HepG2 (cell line): ENCODE data around the gene ETFA. TPM values are rescaled to one million over a fixed set of nuclear protein-coding genes. Genes with fewer than 3 reads are reported as not detected.

ENCODE experiments used
- ATAC-seq: fragments of 200-7000 bp; cut with Tn5 transposase; 3 replicates; pipeline ENCODE4 v1.9.1; 2020; ENCODE audit warnings: mild to moderate bottlenecking, moderate library complexity
- BruUV-seq: library from RNA; stranded (reverse); fragments of 400-500 nt; replicated peaks from 2 replicates; lab custom pipeline; 2021; lab: Mats Ljungman, UMichigan
- CTCF ChIA-PET: fragments of 300-600 bp; formaldehyde crosslinking; extraction: SDS; loops from one replicate; lab custom pipeline; 2021; ENCODE audit warnings: low total read pairs, inconsistent platforms, low intra/inter-chr PET ratio; lab: Yijun Ruan, JAX
- POLR2A ChIA-PET: fragments of 350-600 bp; sonication (Branson Sonifier 250); formaldehyde crosslinking; loops from one replicate; lab custom pipeline; 2020; ENCODE audit warnings: antibody characterized with exemption, inconsistent platforms; lab: Yijun Ruan, JAX
- DNase-seq: peaks from one replicate; pipeline ENCODE4 v3.0.0-alpha.2; 2015; ENCODE audit warnings: low spot score
- FAIRE-seq: peaks from 3 replicates; lab custom pipeline; 2011; peaks lifted over from hg19 to GRCh38; lab: Jason Lieb, UNC
- H2AFZ ChIP-seq: one replicate; pipeline ENCODE4 v1.6.1; 2011; ENCODE audit warnings: low read length, inconsistent platforms
- H3K27ac ChIP-seq: fragments of 300-600 bp; 3 replicates; pipeline ENCODE4 v1.8.0; 2011; ENCODE audit warnings: mixed run types, mild to moderate bottlenecking, mixed read lengths, low read length, inconsistent platforms; ENCODE audit not compliant: insufficient read depth; ENCODE audit errors: extremely low read length
- H3K27me3 ChIP-seq, 2 experiments: fragments of 200-600 bp in 1 of 2; 2 replicates in 1 of 2; 3 replicates in 1 of 2; pipeline versions ENCODE4 v1.6.0 to v1.8.0; 2011; ENCODE audit warnings: low read length in 2 of 2, mild to moderate bottlenecking in 2 of 2, moderate library complexity in 2 of 2, inconsistent platforms in 1 of 2; ENCODE audit not compliant: insufficient read depth in 2 of 2, control insufficient read depth in 1 of 2
- H3K36me3 ChIP-seq, 2 experiments: fragments of 200-600 bp in 1 of 2; replicated peaks in 1 of 2; 2 replicates in 1 of 2; 3 replicates in 1 of 2; pipeline versions ENCODE4 v1.5.1 to v1.8.0; 2011; ENCODE audit warnings: low read length in 2 of 2, inconsistent platforms in 1 of 2; ENCODE audit not compliant: insufficient read depth in 2 of 2, control insufficient read depth in 1 of 2
- H3K4me1 ChIP-seq: 2 replicates; pipeline ENCODE4 v1.5.1; 2012; ENCODE audit warnings: low read length, inconsistent platforms; ENCODE audit not compliant: insufficient read depth
- H3K4me2 ChIP-seq: 2 replicates; pipeline ENCODE4 v1.6.0; 2011; ENCODE audit warnings: low read depth, low read length, inconsistent platforms
- H3K4me3 ChIP-seq, 3 experiments: fragments of 200-600 bp in 1 of 3; sonication (generic), shearing (Covaris generic) in 1 of 3; replicated peaks in 1 of 3; 2 replicates each; pipeline ENCODE4 v1.5.1; 2011 to 2016; ENCODE audit warnings: low read length in 3 of 3, inconsistent platforms in 2 of 3, low read depth in 2 of 3, mild to moderate bottlenecking in 2 of 3, control low read depth in 1 of 3, mixed read lengths in 1 of 3; ENCODE audit not compliant: insufficient read depth in 1 of 3
- H3K79me2 ChIP-seq: one replicate; pipeline ENCODE4 v1.6.1; 2011; ENCODE audit warnings: low read length, inconsistent platforms; ENCODE audit not compliant: insufficient read depth
- H3K9ac ChIP-seq: 2 replicates; pipeline ENCODE4 v1.6.0; 2011; ENCODE audit warnings: mild to moderate bottlenecking, low read depth, low read length, inconsistent platforms; ENCODE audit not compliant: insufficient read depth
- H3K9me3 ChIP-seq: 2 replicates; pipeline ENCODE4 v1.5.1; 2012; ENCODE audit warnings: mild to moderate bottlenecking, low read length
- H4K20me1 ChIP-seq: 2 replicates; pipeline ENCODE4 v1.6.0; 2011; ENCODE audit warnings: inconsistent platforms, mild to moderate bottlenecking, low read length, moderate library complexity; ENCODE audit not compliant: insufficient read depth
- LCORL ChIP-seq, 2 experiments: fragments of 450-650 bp in 1 of 2; sonication (generic) in 1 of 2; formaldehyde crosslinking in 1 of 2; IDR thresholded peaks; 2 replicates each; pipeline versions ENCODE4 v1.5.0 to v1.6.1; 2017 to 2020; ENCODE audit warnings: antibody characterized with exemption in 1 of 2, missing genetic modification reagents in 1 of 2
- RBM22 ChIP-seq: fragments of 200-400 bp; formaldehyde crosslinking; optimal IDR thresholded peaks from 2 replicates; pipeline ENCODE3; 2017; ENCODE audit warnings: mild to moderate bottlenecking, low read length, moderate library complexity
- TAF15 ChIP-seq: fragments of 200-400 bp; formaldehyde crosslinking; IDR thresholded peaks from one replicate; pipeline ENCODE4 v1.6.1; 2018; ENCODE audit warnings: mild to moderate bottlenecking, low read depth, low read length; ENCODE audit not compliant: poor library complexity, severe bottlenecking
- WGBS: methylation state at CpG from one replicate; pipeline ENCODE4 v1.1.6; 2017; ENCODE audit warnings: low lambda C conversion rate; 5-methylcytosine and 5-hydroxymethylcytosine counted together
- in situ Hi-C: cut with HindIII; loops from 2 replicates; pipeline ENCODE4 v1.10.0; 2017; ENCODE audit warnings: low pct_unique_long_range_greater_than_20kb; ENCODE audit not compliant: extremely low pct_ligation_motif_present
- intact Hi-C: fragments of 100-400 bp; cut with micrococcal nuclease; formaldehyde crosslinking; loops from one replicate; pipeline ENCODE4 v1.10.0; 2022; ENCODE audit not compliant: unreplicated experiment
- polyA plus RNA-seq, 8 experiments: library from polyadenylated mRNA; depleted of rRNA in 3 of 8; stranded (reverse) in 7 of 8; unstranded in 1 of 8; fragments of >200 nt; fragmentation: Illumina TruSeq in 4 of 8; extraction: Trizol in 4 of 8; gene quantifications; 2 replicates each; pipeline versions ENCODE4 v1.2.1 to v1.2.3, GENCODE V29; 2011 to 2016; ENCODE audit warnings: low read depth in 4 of 8, missing spikeins in 1 of 8, mixed read lengths in 1 of 8; ENCODE audit not compliant: insufficient read depth in 1 of 8
- total RNA-seq, 5 experiments: library from RNA; depleted of rRNA; stranded (reverse); fragments of >200 nt; fragmentation: Illumina TruSeq; extraction: Trizol; gene quantifications; 2 replicates each; pipeline ENCODE4 v1.2.3, GENCODE V29; 2016; ENCODE audit warnings: low read depth in 1 of 5

Gene ETFA
- total and polyA plus RNA-seq, 2 of the 13 experiments (the other 11 are each of a cell fraction or from before 2014, with no cell fraction given): 291 to 396 TPM

GRCh38 chr15:76208786-76209424 lies 102.4 kb downstream of the ETFA start (continued):
- TF ChIP-seq LCORL (IDR thresholded peaks at IDR 0.05) (no peak), LCORL (CRISPR knock-in tag; IDR thresholded peaks at IDR 0.05) (no peak)

GRCh38 chr15:76208084-76208785 lies 103.0 kb downstream of the ETFA start:
- 0 out of 2 replicates have a peak, but pooled peaks cover 8% of the 10 kb centered on the region for H3K4me1 ChIP-seq
- in situ Hi-C loops (no loop called here), intact Hi-C loops (no loop called here)
- H3K9ac ChIP-seq: no peak overlapping the region
- no peaks in the 10 kb centered on the region for H3K79me2 ChIP-seq
- POLR2A ChIA-PET: interaction anchor here (1.5 kb wide), 1 partner anchor 12 kb away, joined by 5 read pairs; no protein-coding TSS in a partner anchor
- H3K4me3 ChIP-seq: no peak overlapping the region
- CTCF ChIA-PET: no interaction called here
- no TSS peak for BruUV-seq
- peaks cover 22 to 45% of the 10 kb centered on the region in 2 experiments for H3K36me3 ChIP-seq
- no peak overlapping the region for H2AFZ ChIP-seq
- H3K27ac ChIP-seq: no peak overlapping the region
- no peaks in the 10 kb centered on the region for H3K27me3 ChIP-seq
- TF ChIP-seq RBM22 (peak; percentile 76), TAF15 (no peak)
- 98% methylated on average over 7 of the region's 8 CpGs for WGBS
- no peak overlapping the region for H3K4me2 ChIP-seq
- no peak for DNase-seq
- no peaks in the 10 kb centered on the region for H4K20me1 ChIP-seq
- no peaks in the 10 kb centered on the region for H3K9me3 ChIP-seq
- ATAC-seq: no peak
- no peak for FAIRE-seq
